Mesendoderm (in vitro differentiated cells): ENCODE data around the gene FRMPD4.

Source experiments
- DNase-seq: peaks from one replicate; pipeline ENCODE4 v3.0.0; 2013
- H2AK5ac ChIP-seq: 2 replicates; pipeline ENCODE4 v1.6.1; 2013; ENCODE audit warnings: low read length, inconsistent platforms
- H2BK120ac ChIP-seq: 2 replicates; pipeline ENCODE4 v1.6.1; 2013; ENCODE audit warnings: low read depth, mild to moderate bottlenecking, low read length, moderate library complexity, mixed read lengths
- H2BK15ac ChIP-seq: replicated peaks from 2 replicates; pipeline ENCODE4 v1.6.1; 2013; ENCODE audit warnings: low read depth, mild to moderate bottlenecking, moderate library complexity
- H2BK5ac ChIP-seq: 2 replicates; pipeline ENCODE4 v1.6.1; 2013; ENCODE audit warnings: low read length, inconsistent platforms
- H3K18ac ChIP-seq: 2 replicates; pipeline ENCODE4 v1.6.1; 2013; ENCODE audit warnings: mild to moderate bottlenecking, low read length, mixed read lengths
- H3K23ac ChIP-seq: one replicate; pipeline ENCODE4 v1.6.1; 2013; ENCODE audit warnings: low read length
- H3K27ac ChIP-seq: 2 replicates; pipeline ENCODE4 v1.5.1; 2013; ENCODE audit warnings: low read depth, mild to moderate bottlenecking, inconsistent platforms, low read length, moderate library complexity
- H3K27me3 ChIP-seq: 2 replicates; pipeline ENCODE4 v1.6.1; 2013; ENCODE audit warnings: low read length, control low read depth, mild to moderate bottlenecking, inconsistent platforms; ENCODE audit not compliant: insufficient read depth, poor library complexity
- H3K36me3 ChIP-seq: 2 replicates; pipeline ENCODE4 v1.6.1; 2013; ENCODE audit warnings: low read length, inconsistent platforms; ENCODE audit not compliant: control insufficient read depth, insufficient read depth
- H3K4ac ChIP-seq: one replicate; pipeline ENCODE4 v1.6.1; 2013; ENCODE audit warnings: low read depth, mild to moderate bottlenecking, low read length, moderate library complexity
- H3K4me1 ChIP-seq: 2 replicates; pipeline ENCODE4 v1.6.1; 2013; ENCODE audit warnings: low read depth, low read length, inconsistent platforms; ENCODE audit not compliant: control insufficient read depth
- H3K4me2 ChIP-seq: 2 replicates; pipeline ENCODE4 v1.6.1; 2013; ENCODE audit warnings: low read length
- H3K4me3 ChIP-seq: 2 replicates; pipeline ENCODE4 v1.5.1; 2013; ENCODE audit warnings: mild to moderate bottlenecking, low read length
- H3K56ac ChIP-seq: one replicate; pipeline ENCODE4 v1.6.1; 2013; ENCODE audit warnings: low read length
- H3K79me1 ChIP-seq: 2 replicates; pipeline ENCODE4 v1.6.1; 2013; ENCODE audit warnings: low read length, inconsistent platforms
- H3K79me2 ChIP-seq: 2 replicates; pipeline ENCODE4 v1.6.1; 2013; ENCODE audit warnings: mild to moderate bottlenecking, low read length; ENCODE audit not compliant: control insufficient read depth, insufficient read depth
- H3K9ac ChIP-seq: 2 replicates; pipeline ENCODE4 v1.6.1; 2013; ENCODE audit warnings: low read length, inconsistent platforms
- H4K5ac ChIP-seq: one replicate; pipeline ENCODE4 v1.6.1; 2013; ENCODE audit warnings: low read length
- H4K8ac ChIP-seq: one replicate; pipeline ENCODE4 v1.6.1; 2013; ENCODE audit warnings: low read depth, mild to moderate bottlenecking, control low read depth, low read length, moderate library complexity
- WGBS: extraction: QIAGEN DNeasy Blood & Tissue Kit; methylation state at CpG from one replicate; pipeline ENCODE4 v1.1.7; 2013; ENCODE audit warnings: low lambda C conversion rate, missing lambda C conversion rate; ENCODE audit not compliant: insufficient coverage; ENCODE audit errors: extremely low coverage; 5-methylcytosine and 5-hydroxymethylcytosine counted together

FRMPD4 gene

DNA sequence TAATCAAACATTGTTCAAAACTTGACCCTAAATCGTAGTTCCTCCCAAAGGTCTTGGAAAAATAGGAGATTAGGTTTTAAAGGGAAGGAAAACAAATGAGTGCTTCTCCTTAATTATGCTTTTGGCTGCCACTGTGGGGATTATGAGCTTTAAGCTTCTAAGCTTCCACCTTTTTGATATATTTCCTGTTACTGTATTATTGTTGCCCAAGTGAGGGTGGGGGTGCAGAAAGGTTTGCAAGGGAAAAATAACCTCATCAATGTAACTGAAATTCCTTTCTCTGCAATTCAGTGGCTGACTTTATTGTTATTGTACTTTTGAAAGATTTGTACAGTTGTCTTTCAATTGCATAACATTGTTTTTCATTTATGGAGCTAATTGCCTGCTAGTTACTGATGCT is 285.1 kb downstream of the FRMPD4 start:
- no peak overlapping the region for H2BK15ac ChIP-seq

DNA sequence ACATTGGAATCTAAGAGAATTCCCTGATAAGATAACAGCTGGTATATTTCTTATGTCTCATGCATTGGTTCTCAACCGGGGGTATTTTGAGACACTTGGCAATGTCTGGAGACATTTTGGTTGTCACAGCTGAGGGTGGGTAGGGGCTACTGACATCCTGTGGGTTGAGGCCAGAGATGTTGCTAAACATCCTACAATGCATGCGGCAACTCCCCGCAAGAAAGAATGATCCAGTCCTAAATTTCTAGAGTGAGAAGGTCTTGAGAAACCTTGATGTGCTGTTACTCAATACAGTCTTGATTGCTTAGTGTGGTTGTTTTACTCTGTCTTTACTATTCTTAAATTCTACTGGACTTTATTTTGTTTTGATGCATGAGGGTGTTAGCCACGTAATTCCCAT is 287.2 kb downstream of the FRMPD4 start:
- Histone ChIP-seq H3K36me3 (no peaks in the 10 kb centered on the region), H2AK5ac (no peak overlapping the region), H3K56ac (no peak overlapping the region), H4K8ac (no peak overlapping the region), H3K27me3 (no peaks in the 10 kb centered on the region), H3K9ac (no peak overlapping the region), H3K23ac (no peak overlapping the region), H2BK15ac (no peak overlapping the region), H3K79me2 (no peaks in the 10 kb centered on the region), H3K27ac (no peak overlapping the region), H2BK120ac (no peak overlapping the region), H2BK5ac (no peak overlapping the region), H3K79me1 (no peaks in the 10 kb centered on the region), H3K4ac (no peak overlapping the region), H3K4me2 (no peak overlapping the region), H4K5ac (no peak overlapping the region), H3K18ac (no peak overlapping the region), H3K4me3 (no peak overlapping the region), H3K4me1 (no peaks in the 10 kb centered on the region)
- no peak for DNase-seq
- no CpG with 5 or more reads among the region's 4 CpGs for WGBS

More for the DNA sequence above, 285.1 kb downstream of the FRMPD4 start:
- H4K5ac ChIP-seq: no peak overlapping the region
- no peak overlapping the region for H3K27ac ChIP-seq
- no peaks in the 10 kb centered on the region for H3K36me3 ChIP-seq
- H3K79me2 ChIP-seq: no peaks in the 10 kb centered on the region
- no peak overlapping the region for H3K4me3 ChIP-seq
- no peak for DNase-seq
- H3K23ac ChIP-seq: no peak overlapping the region
- no peak overlapping the region for H2AK5ac ChIP-seq
- no peak overlapping the region for H3K18ac ChIP-seq
- H3K56ac ChIP-seq: no peak overlapping the region
- no peaks in the 10 kb centered on the region for H3K27me3 ChIP-seq
- H3K79me1 ChIP-seq: no peaks in the 10 kb centered on the region
- H3K4me2 ChIP-seq: no peak overlapping the region
- H2BK120ac ChIP-seq: no peak overlapping the region
- WGBS: no CpG with 5 or more reads among the region's 1 CpG
- no peak overlapping the region for H3K4ac ChIP-seq
- H3K9ac ChIP-seq: no peak overlapping the region
- H3K4me1 ChIP-seq: no peaks in the 10 kb centered on the region
- no peak overlapping the region for H4K8ac ChIP-seq
- no peak overlapping the region for H2BK5ac ChIP-seq

GRCh38 chrX:12426420-12426819 is 288.1 kb downstream of the FRMPD4 start:
- no peaks in the 10 kb centered on the region for H3K79me1 ChIP-seq
- H3K27me3 ChIP-seq: no peaks in the 10 kb centered on the region
- DNase-seq: no peak
- H3K18ac ChIP-seq: no peak overlapping the region
- no CpG with 5 or more reads among the region's 2 CpGs for WGBS
- no peak overlapping the region for H3K23ac ChIP-seq
- no peak overlapping the region for H2BK120ac ChIP-seq
- no peak overlapping the region for H2AK5ac ChIP-seq
- no peak overlapping the region for H4K5ac ChIP-seq
- H3K79me2 ChIP-seq: no peaks in the 10 kb centered on the region
- H3K4me2 ChIP-seq: no peak overlapping the region
- no peak overlapping the region for H3K56ac ChIP-seq
- no peak overlapping the region for H2BK15ac ChIP-seq
- no peak overlapping the region for H2BK5ac ChIP-seq
- no peak overlapping the region for H3K4me3 ChIP-seq
- no peak overlapping the region for H3K4ac ChIP-seq
- no peaks in the 10 kb centered on the region for H3K4me1 ChIP-seq
- no peak overlapping the region for H3K27ac ChIP-seq
- no peaks in the 10 kb centered on the region for H3K36me3 ChIP-seq
- H3K9ac ChIP-seq: no peak overlapping the region
- H4K8ac ChIP-seq: no peak overlapping the region

DNA sequence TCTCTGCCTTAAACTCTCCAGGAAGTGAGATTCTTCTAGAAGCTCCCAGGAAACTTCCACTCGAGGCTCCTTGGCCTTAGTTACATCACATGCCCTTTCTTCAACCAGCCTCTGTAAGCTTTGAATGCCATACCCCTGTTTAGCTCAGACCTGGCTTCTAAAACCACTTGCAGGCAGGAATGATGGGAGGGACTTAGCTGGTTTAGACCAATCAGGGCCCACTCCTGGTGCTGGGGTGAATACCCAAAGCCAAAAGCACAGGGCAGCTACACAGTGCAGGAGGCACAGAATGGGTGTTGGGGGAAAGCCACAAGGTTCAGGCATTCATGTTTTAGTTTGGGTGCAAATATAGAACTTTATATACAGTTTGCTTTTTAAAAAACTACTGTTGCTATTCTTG is 296.2 kb downstream of the FRMPD4 start:
- Histone ChIP-seq H3K4me1 (no peaks in the 10 kb centered on the region), H3K9ac (no peak overlapping the region), H2BK15ac (no peak overlapping the region), H2BK120ac (no peak overlapping the region), H4K5ac (no peak overlapping the region), H3K79me2 (no peaks in the 10 kb centered on the region), H3K56ac (no peak overlapping the region), H3K4me3 (no peak overlapping the region), H3K79me1 (no peaks in the 10 kb centered on the region), H2AK5ac (no peak overlapping the region), H2BK5ac (no peak overlapping the region), H3K27me3 (no peaks in the 10 kb centered on the region), H3K36me3 (no peaks in the 10 kb centered on the region), H4K8ac (no peak overlapping the region), H3K23ac (no peak overlapping the region), H3K18ac (no peak overlapping the region), H3K4me2 (no peak overlapping the region), H3K27ac (no peak overlapping the region), H3K4ac (no peak overlapping the region)
- no CpG with 5 or more reads among the region's 1 CpG for WGBS
- DNase-seq: peak; percentile 7

- no peak overlapping the region for H2BK5ac ChIP-seq
- H3K4ac ChIP-seq: no peak overlapping the region
- H3K4me1 ChIP-seq: no peaks in the 10 kb centered on the region
- H4K8ac ChIP-seq: no peak overlapping the region
- no peak overlapping the region for H3K56ac ChIP-seq
- WGBS: no CpG with 5 or more reads among the region's 7 CpGs
- no peak overlapping the region for H3K4me2 ChIP-seq
- H2BK120ac ChIP-seq: no peak overlapping the region
- H3K79me2 ChIP-seq: no peaks in the 10 kb centered on the region
- no peak overlapping the region for H3K18ac ChIP-seq
- H3K27me3 ChIP-seq: no peaks in the 10 kb centered on the region
- no peak overlapping the region for H3K27ac ChIP-seq
- no peak overlapping the region for H2BK15ac ChIP-seq
- H3K9ac ChIP-seq: no peak overlapping the region
- no peak overlapping the region for H3K23ac ChIP-seq
- H3K79me1 ChIP-seq: no peaks in the 10 kb centered on the region
- H3K36me3 ChIP-seq: no peaks in the 10 kb centered on the region
- H2AK5ac ChIP-seq: no peak overlapping the region
- DNase-seq: no peak
- H3K4me3 ChIP-seq: no peak overlapping the region
- no peak overlapping the region for H4K5ac ChIP-seq
These were observed 301.1 kb downstream of the FRMPD4 start for GRCh38 chrX:12439416-12439815.

DNA sequence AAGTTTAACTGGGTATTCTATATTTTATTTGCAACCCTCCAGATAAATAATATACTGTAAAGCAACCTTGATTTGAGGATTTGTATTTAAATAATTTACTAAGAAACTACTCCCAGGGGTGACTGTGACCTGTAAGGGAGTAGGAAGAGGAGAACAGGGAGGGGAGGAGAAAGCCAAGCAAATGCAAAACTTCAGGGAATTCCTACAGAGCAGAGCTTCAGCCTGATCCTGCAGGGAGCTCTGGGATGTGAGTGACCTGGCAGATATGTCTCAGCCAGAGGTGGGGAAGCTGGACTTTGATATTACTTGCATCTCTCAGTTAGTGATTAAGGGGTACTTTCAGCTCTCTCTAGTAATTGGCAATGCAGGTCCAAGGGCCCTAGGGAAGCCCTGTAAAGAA is 302.0 kb downstream of the FRMPD4 start:
- no peaks in the 10 kb centered on the region for H3K4me1 ChIP-seq

More for the DNA sequence above, 302.0 kb downstream of the FRMPD4 start:
- H2BK5ac ChIP-seq: no peak overlapping the region
- H3K36me3 ChIP-seq: no peaks in the 10 kb centered on the region
- no peaks in the 10 kb centered on the region for H3K27me3 ChIP-seq
- no peak overlapping the region for H3K27ac ChIP-seq
- no peak overlapping the region for H3K18ac ChIP-seq
- no peaks in the 10 kb centered on the region for H3K79me1 ChIP-seq
- H3K23ac ChIP-seq: no peak overlapping the region
- H2BK120ac ChIP-seq: no peak overlapping the region
- no peak overlapping the region for H3K9ac ChIP-seq
- H3K56ac ChIP-seq: no peak overlapping the region
- no peak overlapping the region for H2AK5ac ChIP-seq
- no peak overlapping the region for H3K4me2 ChIP-seq
- no peak overlapping the region for H3K4ac ChIP-seq
- H4K5ac ChIP-seq: no peak overlapping the region
- peak; percentile 32 for DNase-seq
- H3K79me2 ChIP-seq: no peaks in the 10 kb centered on the region
- no peak overlapping the region for H3K4me3 ChIP-seq
- no peak overlapping the region for H4K8ac ChIP-seq
- H2BK15ac ChIP-seq: no peak overlapping the region
